GM19397 (cell line): ENCODE data around the gene POU2AF1.

Experiments used
- ATAC-seq: cut with Tn5 transposase; IDR thresholded peaks from one replicate; pipeline ENCODE4 v1.9.1; 2021; ENCODE audit warnings: mild to moderate bottlenecking, moderate library complexity; ENCODE audit not compliant: unreplicated experiment

Gene POU2AF1

GRCh38 chr11:111362887-111363411 is 16.1 kb downstream of the POU2AF1 start:
- ATAC-seq: no peak

DNA sequence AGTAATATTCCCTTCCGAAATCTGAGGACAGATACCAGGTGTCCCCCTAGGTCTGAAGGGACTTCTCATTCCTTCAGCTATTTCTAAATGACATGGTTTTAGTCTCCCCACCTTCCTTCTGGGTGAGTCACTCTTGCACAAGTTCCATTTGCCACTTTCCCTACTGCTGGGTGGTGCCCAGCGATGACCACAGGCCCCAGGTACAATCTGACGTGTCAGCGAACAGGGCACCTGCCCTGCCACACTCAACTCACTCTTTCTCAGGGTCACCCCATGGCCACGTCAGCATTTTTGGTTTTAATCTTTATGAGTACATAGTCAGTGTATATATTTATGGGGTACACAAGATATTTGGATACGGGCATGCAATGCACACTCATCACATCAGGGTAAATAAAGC is 17.2 kb downstream of the POU2AF1 start:
- ATAC-seq: no peak

DNA sequence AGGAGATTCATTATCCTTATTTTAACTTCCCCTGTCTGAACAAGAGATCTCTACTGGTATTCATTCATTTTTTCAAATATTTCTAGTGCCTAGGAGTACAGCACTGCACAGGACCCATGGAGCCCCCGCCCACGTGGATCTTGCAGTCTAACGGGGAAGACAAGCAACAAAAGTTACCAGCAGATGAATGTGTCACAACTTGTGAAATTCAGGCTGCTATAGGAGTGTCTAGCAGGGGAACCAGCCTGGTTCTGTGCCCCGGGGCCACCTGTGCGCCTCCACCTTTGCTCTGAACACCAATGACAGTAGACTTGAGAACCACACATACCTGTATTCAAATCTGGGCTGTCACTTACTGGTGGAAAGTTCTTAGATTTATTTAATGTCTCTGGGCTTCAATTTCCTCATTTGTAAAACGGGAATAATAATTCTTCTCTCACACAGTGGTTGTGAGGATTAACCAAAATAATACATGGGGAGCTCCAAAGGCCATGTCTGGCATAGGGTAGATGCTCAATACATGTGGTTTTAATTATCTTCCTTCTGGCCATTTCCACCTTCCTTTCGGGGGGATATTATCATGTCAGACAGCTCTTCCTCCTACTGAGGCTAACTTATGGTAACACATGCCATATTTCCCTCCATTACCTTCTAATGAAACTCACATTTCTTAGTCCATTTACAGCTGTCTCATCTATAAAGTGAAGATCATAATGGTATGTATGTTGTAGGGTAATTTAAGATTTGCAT is 17.8 kb downstream of the POU2AF1 start:
- ATAC-seq: no peak

GRCh38 chr11:111360150-111361043 is 18.7 kb downstream of the POU2AF1 start:
- ATAC-seq: no peak

GRCh38 chr11:111359223-111360149 is 19.6 kb downstream of the POU2AF1 start:
- ATAC-seq: no peak

- no peak for ATAC-seq
Measured at GRCh38 chr11:111358038-111359001, 20.8 kb downstream of the POU2AF1 start.

GRCh38 chr11:111357150-111358037 is 21.7 kb downstream of the POU2AF1 start:
- ATAC-seq: no peak

- ATAC-seq: no peak
Measured at GRCh38 chr11:111356660-111357048, 22.4 kb downstream of the POU2AF1 start.

DNA sequence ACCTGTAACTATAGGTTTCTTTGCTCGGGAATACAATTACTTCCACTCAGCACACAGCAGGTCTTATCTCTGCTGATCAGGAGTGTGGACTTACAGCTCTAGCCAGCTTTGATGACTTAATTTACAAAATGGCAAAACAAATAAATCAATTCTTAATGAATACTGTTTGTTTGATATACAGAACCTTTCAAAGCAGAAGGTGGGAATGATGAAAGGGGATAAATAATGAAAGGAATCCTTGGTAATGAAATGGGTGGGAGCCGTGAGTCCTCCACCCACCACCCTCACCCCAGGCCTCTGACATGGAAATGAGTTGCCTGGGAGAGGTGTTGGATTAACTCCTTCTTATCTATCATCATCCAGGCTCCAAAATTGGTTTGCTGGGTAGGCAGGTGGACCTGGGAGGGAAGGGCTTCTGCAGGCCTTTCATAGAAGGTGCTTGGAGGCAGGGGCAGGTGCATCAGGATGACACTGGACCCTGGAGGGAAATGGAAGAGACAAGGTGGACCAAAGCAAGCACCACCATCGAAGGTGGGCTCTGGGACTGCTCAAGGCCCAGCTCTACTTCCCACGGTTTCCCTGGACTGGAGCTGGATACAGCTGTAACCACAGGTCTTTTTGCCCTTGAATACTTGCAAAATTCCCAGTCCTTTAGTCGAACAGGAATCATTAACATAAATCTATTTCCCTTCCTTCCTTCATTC is 23.0 kb downstream of the POU2AF1 start:
- no peak for ATAC-seq

GRCh38 chr11:111355101-111355500 is 24.0 kb downstream of the POU2AF1 start:
- ATAC-seq: no peak

DNA sequence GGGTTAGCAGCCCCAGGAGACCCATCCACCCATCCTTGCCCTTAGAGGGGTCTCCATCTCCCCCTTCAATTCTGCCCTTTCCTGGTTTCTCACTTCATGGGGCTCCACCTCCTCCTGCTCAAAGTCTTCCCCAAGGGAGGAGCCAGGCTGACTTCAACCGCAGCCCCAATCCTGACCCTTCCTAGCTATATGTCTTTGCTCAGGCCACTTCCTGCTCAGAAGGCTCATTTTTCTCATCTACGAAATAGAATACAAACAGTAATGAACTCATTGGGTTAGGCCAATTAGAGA is 24.5 kb downstream of the POU2AF1 start:
- no peak for ATAC-seq

- ATAC-seq: no peak
Measured at GRCh38 chr11:111353776-111354600, 25.1 kb downstream of the POU2AF1 start.

- no peak for ATAC-seq
Measured at GRCh38 chr11:111352935-111353710, 26.0 kb downstream of the POU2AF1 start.

DNA sequence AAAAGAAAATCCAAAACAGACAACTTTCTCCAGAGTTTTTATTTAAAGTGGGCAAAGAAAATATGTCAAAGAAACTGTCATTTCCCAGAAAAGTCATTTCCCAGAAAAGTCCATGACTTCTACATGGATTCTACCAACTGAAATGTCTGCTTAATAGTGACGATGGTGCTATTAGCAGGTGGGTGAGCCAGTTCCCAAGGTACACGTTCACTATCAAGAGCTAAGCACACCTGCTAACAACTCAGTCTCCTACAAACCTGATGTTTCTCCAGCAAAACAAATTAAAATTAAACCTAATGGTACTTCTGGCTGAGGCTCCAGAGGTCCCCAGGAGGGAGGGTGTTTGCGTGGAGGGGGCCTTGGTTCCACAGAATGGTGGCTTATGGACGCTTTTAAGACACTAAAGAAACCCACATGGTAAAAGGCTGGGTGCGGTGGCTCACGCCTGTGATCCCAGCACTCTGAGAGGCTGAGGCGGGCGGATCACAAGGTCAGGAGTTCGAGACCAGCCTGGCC is 26.8 kb downstream of the POU2AF1 start:
- ATAC-seq: no peak

DNA sequence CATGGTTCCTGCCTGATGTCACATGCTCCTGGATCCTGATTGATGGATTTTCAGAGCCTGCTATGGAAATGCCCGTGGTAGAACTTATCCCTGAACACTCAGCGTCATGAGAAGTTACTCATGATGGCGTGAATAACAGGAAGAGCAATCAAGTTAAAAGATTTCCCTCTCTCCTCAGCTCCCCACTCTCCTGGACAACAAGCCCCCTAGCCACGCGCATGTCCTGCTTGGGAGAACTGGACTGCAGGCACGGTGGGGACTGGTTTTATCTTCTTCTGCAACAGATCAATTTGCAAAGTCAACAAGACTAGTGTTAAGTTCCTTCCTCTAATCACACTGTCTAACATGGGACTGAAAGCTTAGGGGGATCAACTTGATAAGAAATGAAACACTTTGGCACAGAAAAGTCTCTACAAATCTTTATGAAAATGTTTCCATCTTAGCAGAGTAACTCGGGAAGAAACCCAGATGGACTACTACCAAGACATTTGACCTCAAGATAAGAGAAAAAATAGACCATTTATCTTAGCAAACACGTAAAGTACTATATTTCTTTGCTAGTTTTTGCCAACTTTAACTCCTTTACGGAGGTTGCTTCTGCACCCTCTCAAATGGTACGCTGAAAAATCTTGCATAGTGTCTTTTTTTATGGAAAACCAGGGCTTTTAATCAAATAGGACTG is 27.6 kb downstream of the POU2AF1 start:
- ATAC-seq: no peak

DNA sequence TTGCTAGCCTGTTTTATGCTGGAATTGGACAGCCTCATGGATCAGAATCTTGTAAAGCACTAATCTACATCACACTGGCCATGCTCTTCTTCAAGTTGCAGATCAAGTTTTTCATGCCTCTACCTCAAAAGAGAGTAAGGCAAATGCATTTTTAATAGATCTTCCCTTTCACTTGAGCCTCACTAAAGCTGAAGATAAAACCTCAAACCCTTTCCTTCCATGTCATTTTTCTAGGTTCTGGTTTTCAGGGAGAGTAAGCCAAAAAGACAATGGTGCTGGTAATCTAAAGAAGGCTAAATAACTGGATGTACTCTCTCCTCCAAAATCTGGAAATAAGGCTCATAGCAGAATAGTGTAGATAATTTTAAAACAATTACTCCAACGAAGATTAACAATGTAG is 28.3 kb downstream of the POU2AF1 start:
- no peak for ATAC-seq
